ENCODE measurements around the gene ACP4. TPM values are rescaled to one million over a fixed set of nuclear protein-coding genes. Genes with fewer than 3 reads are reported as not detected.

Gene ACP4
- total RNA-seq, 1 donor from 2014 or later: not detected

GRCh38 chr19:50776131-50776530 lies 14.1 kb upstream of the ACP4 start:
- DNase-seq (ENCODE audit: low spot score in 2 of 2, unreplicated experiment in 2 of 2): no peak
- TF ChIP-seq CTCF (IDR thresholded peaks at IDR 0.05; ENCODE audit: unreplicated experiment): no peak
- H3K4me1 Mint-ChIP-seq: peaks cover 5% of the 10 kb centered on the region

GRCh38 chr19:50777261-50777660 lies 13.0 kb upstream of the ACP4 start:
- H3K27ac Mint-ChIP-seq: no peak overlapping the region
- peaks cover 82% of the 10 kb centered on the region for H3K27me3 Mint-ChIP-seq (ENCODE audit: low read depth)
- H3K36me3 Mint-ChIP-seq: no peaks in the 10 kb centered on the region
- no peak for DNase-seq (ENCODE audit: low spot score in 2 of 2, unreplicated experiment in 2 of 2)
- TF ChIP-seq CTCF (IDR thresholded peaks at IDR 0.05; ENCODE audit: unreplicated experiment): no peak
- no peaks in the 10 kb centered on the region for H3K9me3 Mint-ChIP-seq
- no peak overlapping the region for H3K4me3 Mint-ChIP-seq
- H3K4me1 Mint-ChIP-seq: peaks cover 5% of the 10 kb centered on the region

More at GRCh38 chr19:50776131-50776530, 14.1 kb upstream of the ACP4 start:
- Mint-ChIP-seq H3K9me3 (no peaks in the 10 kb centered on the region), H3K27ac (no peak overlapping the region), H3K4me3 (no peak overlapping the region), H3K36me3 (no peaks in the 10 kb centered on the region), H3K27me3 (ENCODE audit: low read depth) (peaks cover 71% of the 10 kb centered on the region)

- Mint-ChIP-seq H3K4me1 (peaks cover 5% of the 10 kb centered on the region), H3K4me3 (no peak overlapping the region), H3K27me3 (ENCODE audit: low read depth) (peaks cover 88% of the 10 kb centered on the region), H3K9me3 (no peaks in the 10 kb centered on the region), H3K27ac (no peak overlapping the region), H3K36me3 (no peaks in the 10 kb centered on the region)
- no peak for DNase-seq (ENCODE audit: low spot score in 2 of 2, unreplicated experiment in 2 of 2)
- no peak for TF ChIP-seq CTCF (IDR thresholded peaks at IDR 0.05; ENCODE audit: unreplicated experiment)
Measured at GRCh38 chr19:50777830-50778303, 12.3 kb upstream of the ACP4 start.

- Mint-ChIP-seq H3K27ac (no peak overlapping the region), H3K36me3 (no peaks in the 10 kb centered on the region), H3K4me1 (peaks cover 8% of the 10 kb centered on the region), H3K9me3 (no peaks in the 10 kb centered on the region), H3K4me3 (no peak overlapping the region), H3K27me3 (ENCODE audit: low read depth) (peaks cover 93% of the 10 kb centered on the region)
- TF ChIP-seq CTCF (IDR thresholded peaks at IDR 0.05; ENCODE audit: unreplicated experiment): no peak
- DNase-seq (ENCODE audit: low spot score in 2 of 2, unreplicated experiment in 2 of 2): no peak
Measured at GRCh38 chr19:50778906-50779430, 11.2 kb upstream of the ACP4 start.

GRCh38 chr19:50779504-50780457 lies 10.4 kb upstream of the ACP4 start:
- no peaks in the 10 kb centered on the region for H3K9me3 Mint-ChIP-seq
- no peak overlapping the region for H3K4me3 Mint-ChIP-seq

More at GRCh38 chr19:50779504-50780457, 10.4 kb upstream of the ACP4 start:
- Mint-ChIP-seq H3K4me1 (peaks cover 8% of the 10 kb centered on the region), H3K36me3 (no peaks in the 10 kb centered on the region), H3K27me3 (ENCODE audit: low read depth) (peaks cover 86% of the 10 kb centered on the region), H3K27ac (no peak overlapping the region)
- no peak for DNase-seq (ENCODE audit: low spot score in 2 of 2, unreplicated experiment in 2 of 2)
- TF ChIP-seq CTCF (IDR thresholded peaks at IDR 0.05; ENCODE audit: unreplicated experiment): no peak

Data from mesothelial cell of epicardium (in vitro differentiated cells).